Epithelial cell of esophagus (primary cell): ENCODE measurements around the gene PPARG.

Experiments
- DNase-seq: peaks from one replicate; pipeline ENCODE4 v3.0.0; 2010; ENCODE audit warnings: low read depth
- H3K4me3 ChIP-seq: 2 replicates; pipeline ENCODE4 v1.5.1; 2011; ENCODE audit warnings: mild to moderate bottlenecking, low read length, control low read depth
- CTCF ChIP-seq: IDR thresholded peaks from 2 replicates; pipeline ENCODE4 v1.5.1; 2011; ENCODE audit warnings: low read depth, mild to moderate bottlenecking, low read length, control low read depth, inconsistent platforms; ENCODE audit not compliant: insufficient read depth; ENCODE audit errors: missing control alignments

PPARG gene

GRCh38 chr3:12479919-12480427 lies 191.1 kb downstream of the PPARG start:
- DNase-seq, result peak; percentile 56
- no peak overlapping the region for H3K4me3 ChIP-seq
- peak; percentile 66 for TF ChIP-seq CTCF

GRCh38 chr3:12483410-12483809 lies 194.5 kb downstream of the PPARG start:
- H3K4me3 ChIP-seq, result peak overlapping the region; percentile 47
- TF ChIP-seq CTCF, result no peak
- peak; percentile 15 for DNase-seq

- DNase-seq, result no peak
- no peak for TF ChIP-seq CTCF
- H3K4me3 ChIP-seq, result peak overlapping the region; percentile 47
Measured at GRCh38 chr3:12483872-12484197, 195.0 kb downstream of the PPARG start.
